Activated CD8-positive, alpha-beta memory T cell treated with anti-CD3 and anti-CD28 coated beads for 48 hours (primary cell): ENCODE results near the gene RNF217.
"Not testable (repeated sequence)": the region's sequence is repeated elsewhere in the genome, so short reads cannot be mapped to it uniquely, and the experiment has no call there.

ENCODE experiments used
- DNase-seq, 3 experiments: peaks; one replicate each; pipeline ENCODE4 v3.0.0-alpha.2; 2020; ENCODE audit warnings: low read depth in 2 of 3, low spot score in 2 of 3

Gene RNF217

DNA sequence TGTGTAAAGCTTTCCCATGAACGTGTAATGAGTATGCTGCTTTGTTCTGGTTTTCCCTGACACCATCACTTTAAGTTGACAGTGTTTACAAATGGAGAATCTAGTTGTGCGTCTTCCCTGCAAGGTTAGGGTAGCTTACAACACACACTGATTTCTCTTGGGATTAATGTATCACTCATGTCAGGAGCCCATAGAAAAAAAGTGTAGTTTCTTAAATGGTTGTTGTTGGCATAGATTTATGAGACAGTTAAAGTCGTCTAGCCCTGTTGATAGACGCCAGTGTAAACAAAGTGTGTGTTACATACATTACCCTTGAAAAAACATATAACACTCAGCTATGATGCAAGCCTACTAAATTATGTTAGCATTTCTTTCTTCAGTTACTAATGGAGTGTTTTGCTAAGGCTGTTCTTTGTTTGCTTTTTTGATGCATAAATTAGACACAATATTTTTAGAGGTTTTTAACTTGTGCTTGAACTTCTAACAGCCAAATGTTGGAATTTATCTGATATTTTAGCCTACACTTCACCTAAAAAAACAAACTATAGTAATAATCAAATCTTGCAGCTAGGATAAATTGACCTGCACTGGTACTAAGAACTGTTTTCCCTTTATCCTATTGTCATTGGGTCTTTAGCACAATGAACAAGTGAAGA, 88.6 kb downstream of the RNF217 start:
- DNase-seq = no peak

DNA sequence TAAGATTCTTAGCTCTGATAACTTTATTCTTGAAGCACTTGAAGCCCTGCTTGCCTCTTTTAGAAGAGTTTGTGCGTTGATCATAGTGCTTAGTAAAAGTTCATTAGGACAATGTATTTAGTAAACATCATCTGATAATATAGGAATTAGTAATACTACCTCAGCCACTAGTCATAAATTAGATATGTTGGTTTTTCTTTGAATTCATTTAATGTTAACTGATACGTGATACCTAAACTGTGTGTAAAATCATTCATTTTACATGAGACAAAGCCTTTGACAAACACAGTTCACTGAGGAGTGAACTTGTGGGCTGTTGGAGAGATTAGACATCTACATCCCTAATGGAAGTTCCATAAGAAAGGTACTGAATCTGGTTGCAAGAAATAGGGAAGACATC, 91.6 kb downstream of the RNF217 start:
- DNase-seq = no peak

DNA sequence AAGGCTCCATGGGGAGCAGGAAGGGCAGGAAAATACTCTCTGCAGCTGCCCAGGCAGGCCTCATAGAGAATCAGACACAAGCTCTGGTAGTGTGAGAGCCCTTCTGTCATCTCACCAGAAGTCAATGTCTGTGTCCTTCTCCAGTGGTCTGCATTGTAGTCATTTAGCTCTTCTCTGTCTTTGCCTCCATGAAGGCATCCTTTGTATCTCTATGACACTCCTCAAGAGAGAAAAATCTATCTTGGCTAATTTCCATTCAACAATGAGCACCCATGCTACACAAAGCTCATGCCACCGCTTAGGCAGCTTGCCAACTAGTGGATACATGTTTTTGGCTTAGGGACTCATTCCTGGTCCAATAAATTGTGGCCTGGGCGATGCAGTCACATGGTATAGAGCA, 92.1 kb downstream of the RNF217 start:
- DNase-seq = no peak

DNA sequence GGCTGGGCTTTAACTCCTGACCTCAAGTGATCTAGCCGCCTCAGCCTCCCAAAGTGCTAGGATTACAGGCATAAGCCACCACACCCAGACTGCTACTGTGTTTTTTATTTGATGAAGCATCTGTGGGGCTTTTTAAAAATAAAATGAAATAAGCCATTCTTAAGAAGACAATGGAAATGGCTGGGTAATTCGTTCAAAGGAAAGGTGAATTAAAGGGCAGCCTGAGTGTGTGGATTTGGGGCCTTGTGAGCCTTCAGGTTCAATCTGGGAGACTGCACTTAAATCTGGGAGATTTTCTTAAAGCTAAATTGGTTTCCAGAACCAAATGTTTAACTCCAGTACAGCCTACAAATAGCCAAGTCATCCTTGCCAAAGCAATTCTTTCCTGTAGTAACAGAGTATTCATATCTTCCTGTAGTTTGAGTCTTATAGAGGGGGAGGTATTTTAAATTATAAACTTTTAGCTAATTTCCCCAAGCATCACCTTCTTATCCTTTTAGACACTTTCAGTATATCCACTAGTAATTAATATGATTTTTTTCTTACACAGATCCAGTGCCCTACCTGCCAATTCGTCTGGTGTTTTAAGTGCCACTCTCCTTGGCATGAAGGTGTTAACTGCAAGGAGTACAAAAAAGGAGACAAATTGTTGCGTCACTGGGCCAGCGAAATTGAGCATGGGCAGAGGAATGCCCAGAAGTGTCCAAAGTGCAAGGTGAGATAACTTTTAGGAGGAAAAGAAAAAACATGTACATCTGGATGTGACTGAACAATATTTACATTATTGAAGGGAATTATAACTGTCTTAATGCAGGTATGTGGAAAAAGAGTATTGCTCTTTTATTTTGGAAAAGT, 95.4 kb downstream of the RNF217 start:
- DNase-seq = no peak

DNA sequence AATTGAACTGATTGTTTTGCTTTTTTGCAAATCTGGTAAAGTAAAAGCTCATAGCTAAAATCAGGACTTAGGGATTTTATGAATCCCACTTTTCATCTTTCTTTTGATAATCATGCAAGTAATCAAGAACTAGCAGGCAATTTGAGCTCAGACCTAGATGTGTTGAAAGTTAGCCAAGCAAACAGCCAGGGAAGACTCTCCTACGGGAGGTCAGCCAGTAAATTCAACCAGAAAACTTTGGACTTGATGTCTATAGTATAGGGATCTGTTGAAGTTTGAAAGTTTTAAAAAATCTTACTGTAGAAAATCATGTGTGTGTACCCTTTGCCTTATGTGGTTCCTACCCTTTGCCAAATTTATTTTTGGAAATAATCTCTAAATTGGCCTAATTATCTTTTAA, 96.3 kb downstream of the RNF217 start:
- DNase-seq = no peak

DNA sequence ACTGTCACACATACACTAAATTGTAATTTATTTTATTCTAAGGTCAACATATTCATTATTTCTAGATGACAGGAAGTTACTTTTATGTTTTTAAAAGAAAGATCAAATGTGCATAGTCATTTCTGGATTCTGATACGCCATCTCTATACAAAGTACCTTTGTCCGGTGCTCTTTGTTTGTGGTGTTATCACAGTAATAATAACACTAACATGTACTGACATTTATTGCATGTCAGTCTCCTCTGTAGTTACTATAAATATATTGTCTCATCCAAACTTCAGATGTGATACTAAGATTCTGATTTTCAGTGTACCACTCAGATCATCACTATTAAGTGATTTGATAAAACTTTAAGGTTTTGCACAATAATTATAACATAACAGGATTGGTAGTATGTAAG, 101.1 kb downstream of the RNF217 start:
- no peak for DNase-seq

DNA sequence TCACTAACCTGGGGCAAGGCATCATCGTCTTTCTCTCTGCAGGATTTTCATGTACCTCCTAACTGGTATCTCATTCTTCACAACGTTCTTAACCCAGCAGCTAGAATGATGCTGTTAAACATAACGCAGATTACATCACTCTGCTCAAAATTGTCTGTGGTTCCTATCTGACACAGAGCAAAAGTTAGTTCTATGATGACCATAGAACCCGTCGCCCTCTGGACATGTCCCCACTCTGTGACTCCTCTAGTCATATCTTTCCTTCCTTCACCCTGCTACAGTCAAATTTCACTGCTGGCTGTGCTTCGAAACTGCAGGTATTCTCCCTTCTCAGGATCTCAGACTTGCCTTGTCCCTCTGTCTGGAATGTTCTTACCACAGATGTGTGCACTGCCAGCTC, 103.9 kb downstream of the RNF217 start:
- no peak for DNase-seq

DNA sequence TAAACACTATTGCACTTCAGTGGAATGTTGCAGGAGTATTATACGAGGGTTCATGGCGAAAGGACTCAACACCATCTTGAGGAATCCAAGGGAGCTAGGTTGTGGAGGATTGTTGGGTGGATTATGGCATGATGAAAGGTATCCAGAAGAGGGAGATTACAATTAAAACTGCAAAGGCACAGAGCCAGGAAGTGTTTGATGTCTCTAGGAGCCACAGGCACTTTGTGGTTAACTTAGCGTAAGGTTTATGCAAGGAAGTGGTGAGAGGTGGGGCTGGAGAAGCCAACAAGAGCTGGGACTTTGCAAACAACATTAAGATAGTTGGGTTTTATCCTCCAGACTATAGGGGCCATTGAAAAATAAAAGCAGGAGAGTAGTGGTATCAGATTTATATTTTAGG, 104.7 kb downstream of the RNF217 start:
- no peak for DNase-seq

DNA sequence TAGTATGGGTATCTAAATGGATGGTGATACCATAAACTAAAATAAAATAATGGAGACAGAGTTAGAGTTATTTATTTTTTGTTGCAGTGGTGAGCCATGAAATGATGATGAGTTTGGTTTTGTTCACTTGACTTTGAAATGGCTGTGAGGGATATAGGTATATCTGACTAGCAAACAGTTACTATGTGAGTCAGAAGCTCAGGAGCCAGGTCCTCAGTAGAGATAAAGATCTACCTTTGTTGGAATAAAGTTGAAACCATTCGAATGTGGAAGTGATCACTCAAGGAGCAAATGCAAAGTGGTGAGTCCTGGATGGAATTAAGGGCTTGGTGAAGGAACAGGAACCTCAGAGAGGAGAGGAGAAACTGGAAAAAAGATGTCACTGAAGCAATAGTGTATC, 105.3 kb downstream of the RNF217 start:
- no peak for DNase-seq

DNA sequence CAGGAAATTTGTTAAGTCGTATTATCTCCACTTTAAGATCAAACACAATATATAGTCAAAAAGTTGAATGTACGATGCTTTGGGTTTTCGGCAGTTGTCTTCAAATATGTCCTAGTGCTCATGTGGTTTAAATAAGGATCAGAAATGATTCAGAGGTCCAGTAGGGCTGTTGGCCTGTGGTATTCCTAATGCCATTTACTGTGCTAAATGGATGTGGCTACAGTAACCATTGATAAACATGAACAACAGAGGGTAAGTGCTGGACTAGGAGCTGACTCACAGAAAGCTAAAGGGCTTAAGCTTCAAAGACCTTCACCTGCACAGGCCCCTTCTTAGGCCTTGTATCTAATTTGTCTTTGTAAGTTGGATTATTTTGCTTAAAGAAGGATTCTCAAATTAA, 110.8 kb downstream of the RNF217 start:
- no peak for DNase-seq

DNA sequence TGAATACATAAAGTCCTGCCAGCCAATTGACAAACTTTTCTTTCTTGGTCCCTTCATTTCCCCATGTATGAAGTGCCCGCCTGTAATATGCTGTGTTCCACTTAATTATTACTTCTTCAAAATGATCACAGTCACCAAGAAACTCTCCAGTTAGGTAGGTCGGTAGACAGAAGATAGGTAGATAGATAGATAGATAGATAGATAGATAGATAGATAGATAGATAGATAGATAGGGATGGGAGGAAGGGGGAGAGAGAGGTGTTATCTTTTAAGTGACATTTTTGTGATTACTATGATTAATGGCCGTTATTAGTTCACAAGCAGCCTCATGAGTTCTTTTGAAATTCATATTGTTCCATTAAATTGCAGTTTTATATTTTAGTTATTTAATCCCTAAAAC, 111.9 kb downstream of the RNF217 start:
- no peak for DNase-seq

DNA sequence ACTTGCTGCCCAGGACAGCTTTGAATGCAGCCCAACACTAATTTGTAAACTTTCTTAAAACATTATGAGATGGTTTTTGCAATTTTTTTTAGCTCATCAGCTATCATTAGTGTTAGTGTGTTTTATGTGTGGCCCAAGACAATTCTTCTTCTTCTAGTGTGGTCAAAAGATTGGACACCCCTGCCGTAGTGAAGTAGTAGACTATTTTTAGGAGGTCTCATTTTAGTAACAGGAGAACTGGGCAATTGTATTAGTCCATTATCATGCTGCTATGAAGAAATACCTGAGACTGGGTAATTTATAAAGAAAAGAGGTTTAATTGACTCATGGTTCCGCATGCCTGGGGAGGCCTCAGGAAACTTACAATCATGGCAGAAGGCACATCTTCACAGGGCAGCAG, 112.8 kb downstream of the RNF217 start:
- not testable (repeated sequence) for DNase-seq

DNA sequence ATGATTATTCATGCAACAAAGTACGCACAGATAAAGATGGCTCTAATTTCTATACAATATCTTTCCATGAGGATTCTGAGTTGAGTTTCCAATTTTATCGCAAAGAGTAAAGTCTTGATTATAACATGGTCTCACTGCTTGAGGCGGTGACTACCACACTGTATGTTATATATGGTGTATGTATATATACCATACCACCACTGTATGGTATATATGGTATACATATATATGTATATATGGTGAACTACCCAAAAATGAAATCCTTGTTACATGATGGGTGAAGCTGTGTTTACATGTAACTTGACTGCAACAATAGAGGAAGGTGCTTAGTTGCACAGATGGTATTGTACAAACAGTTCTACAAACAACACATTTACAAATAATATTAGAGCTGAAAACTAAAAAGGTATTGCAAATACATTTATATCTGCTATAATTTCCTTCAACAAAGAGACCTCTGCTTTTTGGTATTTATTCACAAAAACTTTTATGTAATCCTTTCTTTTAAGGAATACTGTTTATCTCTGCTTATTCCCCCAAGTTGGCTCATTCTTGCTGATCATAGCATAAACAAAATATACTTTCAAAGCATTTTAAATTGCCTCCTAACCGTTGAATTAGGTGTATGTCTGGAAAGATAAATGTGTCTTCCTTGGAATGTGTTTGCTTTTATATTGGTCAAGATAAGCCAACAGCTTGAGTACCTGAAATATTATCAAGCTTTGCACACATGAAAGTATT, 113.7 kb downstream of the RNF217 start:
- no peak for DNase-seq

DNA sequence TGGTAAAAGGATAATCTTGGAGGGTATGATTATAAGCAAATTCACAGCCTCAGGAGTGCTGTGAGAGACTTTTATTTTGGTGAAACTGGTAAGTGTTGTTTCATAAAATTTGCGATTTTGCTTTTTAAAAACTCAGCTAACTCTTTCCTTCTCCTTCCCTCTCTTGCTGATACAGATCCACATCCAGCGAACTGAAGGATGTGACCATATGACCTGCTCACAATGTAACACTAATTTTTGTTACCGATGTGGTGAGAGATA, 114.2 kb downstream of the RNF217 start:
- no peak for DNase-seq

DNA sequence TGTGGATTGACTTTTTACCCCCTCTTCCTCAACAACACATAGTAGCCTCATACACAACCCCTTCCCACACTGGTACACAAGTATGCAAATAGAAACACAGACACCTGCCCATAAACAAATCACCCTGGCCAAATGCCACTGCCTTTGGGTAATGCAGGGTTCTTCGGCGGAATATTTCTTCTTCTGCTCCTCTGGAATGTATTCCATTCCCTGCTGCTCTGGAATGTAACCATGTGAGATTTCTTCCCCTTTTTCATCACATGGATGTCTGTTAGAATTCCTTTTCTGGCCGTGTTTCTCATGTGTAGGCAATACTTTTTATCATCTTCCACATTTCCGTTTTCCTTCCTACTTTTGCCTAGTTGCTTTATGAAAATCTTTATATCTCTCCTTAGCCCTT, 115.2 kb downstream of the RNF217 start:
- no peak for DNase-seq

DNA sequence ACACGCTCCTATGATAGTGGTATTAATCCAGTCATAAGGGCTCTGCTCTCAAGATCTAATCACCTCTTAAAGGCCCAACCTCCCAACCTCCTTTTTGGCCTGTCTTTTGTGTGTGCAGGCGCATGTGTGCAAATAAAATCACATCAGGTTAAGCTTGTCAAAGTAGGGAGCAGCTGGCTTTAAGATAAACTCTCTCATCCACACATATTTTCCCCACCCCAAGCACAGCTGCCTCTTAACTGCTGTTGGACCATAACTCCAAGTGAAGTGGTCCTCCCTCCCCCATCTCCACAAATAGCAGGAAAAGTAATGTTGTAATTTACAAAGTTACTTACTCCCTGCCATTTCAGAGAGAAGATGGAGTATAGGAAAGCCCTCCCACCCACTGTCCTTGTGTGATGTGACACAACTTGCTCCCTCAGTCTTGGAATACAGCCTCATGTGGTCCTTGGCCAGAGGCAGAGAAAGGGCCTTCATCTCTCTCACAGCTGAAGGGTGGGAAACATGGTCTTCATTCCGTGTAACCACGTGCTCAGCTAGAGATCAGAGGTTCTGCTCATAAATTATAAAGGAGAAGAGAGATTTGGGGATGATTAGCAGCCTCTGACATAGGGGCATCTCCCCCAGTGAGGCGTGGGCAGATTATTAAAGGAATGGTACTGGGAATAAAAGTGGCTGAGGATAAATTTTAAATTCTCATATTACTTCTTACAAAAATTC, 116.5 kb downstream of the RNF217 start:
- DNase-seq = no peak

DNA sequence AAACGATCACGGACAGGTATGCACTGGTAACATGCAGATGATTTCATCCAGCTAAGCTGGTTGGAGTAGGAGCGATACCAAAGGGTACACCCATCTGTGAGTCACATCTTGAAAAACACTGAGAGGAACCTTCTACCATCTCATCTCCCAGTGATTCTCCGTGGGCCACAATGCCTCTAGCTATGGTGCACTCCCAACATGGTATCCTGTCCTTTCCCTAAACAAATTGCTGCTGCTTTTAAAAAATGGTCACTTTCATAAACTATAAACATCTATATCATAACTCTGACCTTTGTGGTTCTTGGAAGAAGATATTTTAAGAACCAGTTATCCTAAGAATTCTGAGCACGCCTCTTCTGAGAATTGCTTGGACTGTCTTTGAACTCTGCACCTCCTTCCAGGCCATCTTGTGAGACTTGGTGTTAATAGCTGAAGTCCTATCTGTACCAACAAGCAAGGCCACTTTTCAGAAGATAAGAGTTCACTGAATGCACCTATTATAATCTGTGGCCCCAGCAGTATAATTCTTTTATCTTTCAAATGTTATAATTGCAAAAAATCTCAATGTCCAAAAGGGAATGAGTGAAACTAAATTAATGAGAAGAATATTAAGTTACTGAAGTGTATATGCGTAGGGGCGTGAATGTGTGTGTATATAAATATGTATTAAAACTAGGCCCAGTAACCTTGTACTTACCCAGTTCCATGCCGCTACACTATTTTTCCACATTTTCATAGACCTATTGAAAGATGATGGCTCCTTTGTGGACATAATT, 120.9 kb downstream of the RNF217 start:
- DNase-seq = no peak

DNA sequence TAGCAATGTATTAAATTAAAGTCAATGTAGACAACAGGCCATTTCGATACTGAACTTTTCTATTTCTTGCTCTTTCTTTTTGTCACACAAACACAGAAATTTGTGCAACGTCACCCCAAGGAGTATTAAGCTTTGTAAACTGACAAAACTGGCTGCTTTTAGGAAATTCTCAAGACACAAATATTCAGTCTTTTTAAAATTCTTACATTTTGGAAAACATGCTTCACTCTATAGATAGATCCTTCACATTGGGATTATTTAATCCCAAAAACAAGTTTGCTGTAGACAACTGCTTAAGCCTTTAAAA, 121.4 kb downstream of the RNF217 start:
- no peak for DNase-seq

DNA sequence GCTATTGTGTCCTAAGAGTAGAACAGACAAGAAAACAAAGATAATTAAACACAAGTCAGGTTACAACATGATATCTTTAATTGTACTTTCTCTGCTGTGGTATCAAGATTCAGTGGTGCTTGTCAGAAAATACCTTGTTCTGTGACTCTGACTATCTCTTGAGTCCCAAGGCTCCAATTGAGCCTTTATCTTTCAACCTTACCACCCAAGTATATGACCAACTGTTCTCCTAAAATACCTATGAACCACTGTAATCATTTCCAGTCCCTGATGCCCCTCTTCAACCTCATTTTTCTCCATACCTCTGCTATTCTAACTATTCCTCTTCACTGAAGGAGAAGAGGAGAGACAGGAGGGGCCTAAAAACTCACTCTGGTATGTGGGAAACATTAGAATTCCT, 124.5 kb downstream of the RNF217 start:
- DNase-seq = no peak

DNA sequence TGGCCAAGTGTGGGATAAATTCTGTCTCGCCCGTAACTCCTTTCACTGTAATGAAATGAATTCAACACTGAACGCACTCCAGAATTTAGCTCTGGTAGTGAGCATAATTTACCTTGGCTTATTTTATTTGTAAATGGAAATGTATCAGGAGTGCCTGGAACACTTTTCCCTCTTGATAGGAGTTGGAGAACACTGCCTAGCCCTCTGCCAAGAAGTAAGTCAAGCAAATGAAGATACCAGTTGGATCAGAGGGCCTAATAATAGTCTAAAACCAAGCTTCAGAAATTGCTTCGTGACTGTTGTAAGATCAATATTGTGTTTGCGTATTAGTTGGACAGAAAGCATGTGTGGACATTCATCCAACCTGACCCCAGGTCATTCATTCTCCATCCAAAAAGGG, 126.7 kb downstream of the RNF217 start:
- DNase-seq = no peak

DNA sequence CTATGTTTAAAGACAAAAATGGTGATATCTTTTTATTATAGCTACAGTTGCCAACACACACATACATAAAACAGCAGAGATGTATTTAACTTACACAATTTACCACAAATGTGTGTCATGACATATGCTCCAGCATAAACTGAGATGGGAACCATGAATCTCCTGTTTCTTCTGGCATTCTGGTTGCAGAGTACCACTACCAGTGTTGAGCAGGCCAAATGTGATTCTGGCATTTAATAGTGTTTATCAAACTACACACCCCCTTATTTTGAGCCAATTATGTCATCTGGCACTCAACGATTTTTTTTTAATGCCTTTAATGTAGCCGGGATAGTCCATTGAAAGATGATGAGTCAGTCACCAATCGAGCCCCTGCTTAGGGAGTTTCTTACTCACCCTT, 132.3 kb downstream of the RNF217 start:
- no peak for DNase-seq
